NCI-H1694 treated with DMSO at 0.1 percent for 48 hours (cell line): ENCODE results near the gene COL5A1.

ENCODE experiments used
- DNase-seq: peaks from one replicate; lab custom pipeline; 2025; lab: John Stamatoyannopoulos, UW

COL5A1 gene

DNA sequence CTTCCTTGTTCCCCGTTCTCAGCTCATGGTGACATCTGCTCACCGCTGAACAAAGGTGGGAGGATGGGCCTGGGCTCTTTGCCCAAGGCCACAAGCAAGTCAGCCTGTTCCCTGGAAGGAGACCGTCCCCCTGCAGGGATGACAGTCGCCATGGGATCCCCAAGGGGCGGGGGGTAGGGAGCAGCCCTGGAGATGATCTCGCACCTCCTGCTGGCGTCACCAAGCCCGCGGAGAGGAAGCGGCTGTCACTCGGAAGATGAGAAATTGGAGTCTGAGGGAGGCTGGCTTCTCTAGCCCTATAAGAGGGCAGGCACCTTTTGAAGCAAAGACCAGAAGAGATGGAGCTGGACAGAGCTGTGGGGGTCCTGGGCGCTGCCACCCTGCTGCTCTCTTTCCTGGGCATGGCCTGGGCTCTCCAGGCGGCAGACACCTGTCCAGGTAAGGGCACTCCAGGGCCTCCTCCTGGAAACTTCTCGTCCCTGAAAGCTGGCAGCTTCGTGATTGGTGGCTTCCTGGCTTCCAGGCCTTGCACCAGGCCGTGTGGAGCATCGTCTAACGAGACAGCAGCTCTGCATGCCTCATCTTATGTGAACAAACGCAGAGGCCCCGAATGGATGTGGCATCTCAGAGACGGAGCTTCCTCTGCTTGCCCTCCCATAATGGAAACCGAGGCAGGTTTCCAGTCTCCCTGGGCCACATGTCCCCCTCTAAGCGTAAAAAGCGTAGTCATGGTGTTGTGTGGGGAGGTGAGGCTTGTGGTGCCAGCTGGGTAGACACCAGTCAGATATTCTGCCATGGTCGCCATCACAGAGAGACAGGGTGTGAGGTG lies 239.1 kb downstream of the COL5A1 start, which contains the start of gene FCN2:
Gene FCN2, plus strand, starts transcription at position 327 of the 829 bp plus-strand sequence. Its CDS starts 12 bp downstream, at position 339.
- DNase-seq = peak; percentile 18

DNA sequence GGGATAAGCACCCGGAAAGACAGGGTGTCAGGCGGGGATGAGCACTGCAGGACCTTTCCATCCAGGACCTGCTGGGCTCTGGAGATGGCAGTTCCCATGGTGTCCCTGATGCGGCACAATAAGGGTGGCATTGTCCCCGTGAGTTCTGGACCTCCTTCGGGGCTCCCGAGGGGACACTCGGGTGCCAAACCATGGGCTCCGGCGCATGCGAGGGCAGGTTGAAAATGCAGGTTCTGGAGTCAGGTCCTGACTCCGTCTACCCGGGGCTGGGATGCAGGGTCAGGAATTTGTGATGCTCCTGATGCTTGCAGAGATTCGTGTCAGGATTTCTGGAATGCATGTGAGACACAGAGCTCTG lies 239.7 kb downstream of the COL5A1 start:
- DNase-seq = no peak

DNA sequence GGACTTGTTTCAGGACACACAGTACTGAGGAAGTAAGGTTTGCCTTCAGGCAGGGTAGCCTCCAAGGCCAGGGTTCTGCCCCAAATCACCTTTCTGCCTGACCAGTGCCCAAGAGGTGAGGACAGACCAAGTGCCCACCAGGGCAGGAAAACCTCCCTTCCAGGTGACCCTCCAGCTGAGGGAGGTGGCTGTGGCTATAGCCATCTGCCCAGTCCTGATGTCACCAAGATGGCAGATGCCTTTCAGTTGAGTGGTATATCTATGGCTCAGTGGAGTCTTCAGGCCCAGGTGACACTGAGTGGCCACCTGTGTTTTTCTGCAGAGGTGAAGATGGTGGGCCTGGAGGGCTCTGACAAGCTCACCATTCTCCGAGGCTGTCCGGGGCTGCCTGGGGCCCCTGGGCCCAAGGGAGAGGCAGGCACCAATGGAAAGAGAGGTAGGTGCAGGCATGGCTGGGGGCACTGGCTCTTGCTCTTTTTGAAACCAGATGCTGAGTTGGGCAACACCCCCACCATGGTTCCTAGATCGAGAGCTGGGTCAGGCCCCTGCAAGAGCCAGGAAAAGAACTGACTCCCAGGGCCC lies 240.7 kb downstream of the COL5A1 start:
- no peak for DNase-seq

DNA sequence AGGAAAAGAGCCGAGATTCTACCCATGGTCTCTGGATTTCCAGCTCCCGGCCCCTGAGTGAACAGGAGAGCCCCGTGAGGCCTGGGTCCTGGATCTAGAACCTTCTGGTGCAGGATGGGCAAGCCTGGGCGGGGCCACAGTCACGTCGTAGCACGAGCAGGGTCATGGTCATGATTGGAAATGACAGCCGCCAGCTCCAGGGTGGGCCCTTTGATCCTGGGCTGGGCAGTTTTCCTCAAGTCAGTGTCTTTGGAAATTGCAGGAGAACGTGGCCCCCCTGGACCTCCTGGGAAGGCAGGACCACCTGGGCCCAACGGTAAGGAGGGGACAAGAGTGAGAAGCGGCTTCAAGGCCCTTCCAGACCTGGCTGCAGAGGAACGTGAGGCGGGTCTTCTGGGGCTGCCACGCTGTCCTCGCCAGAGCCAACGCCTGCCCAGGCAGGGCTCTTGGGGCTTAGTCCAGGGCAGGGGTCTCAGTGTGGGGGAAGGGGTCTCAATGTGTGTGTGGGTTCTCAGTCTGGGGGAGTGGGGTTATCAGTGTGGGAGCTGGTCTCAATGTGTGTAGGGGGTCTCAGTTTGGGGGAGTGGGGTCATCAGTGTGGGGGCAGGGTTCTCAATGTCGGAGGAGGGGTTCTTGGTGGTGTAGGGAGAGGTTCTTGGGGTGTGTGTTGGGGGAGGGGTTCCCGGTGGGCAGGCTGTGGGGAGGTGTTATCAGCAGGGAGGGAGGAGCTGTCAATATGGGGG lies 241.6 kb downstream of the COL5A1 start:
- DNase-seq = no peak

DNA sequence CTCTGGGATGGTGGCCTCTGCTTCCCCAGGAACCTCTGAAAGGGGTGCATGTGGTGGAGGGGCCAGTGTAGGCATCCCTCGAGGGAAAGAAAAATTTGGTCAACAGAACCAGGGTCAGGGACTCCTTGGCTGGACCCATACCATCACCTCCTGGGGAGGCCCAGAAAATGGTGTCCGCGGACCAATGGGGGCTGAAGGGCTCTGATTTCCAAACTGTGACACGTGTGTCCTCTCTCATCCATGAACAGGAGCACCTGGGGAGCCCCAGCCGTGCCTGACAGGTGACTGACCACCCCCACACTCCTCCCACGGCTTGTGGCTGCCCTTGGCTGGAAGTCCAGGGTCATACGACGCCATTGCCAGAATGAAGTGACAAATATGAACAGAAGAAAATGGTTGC lies 242.9 kb downstream of the COL5A1 start:
- no peak for DNase-seq

DNA sequence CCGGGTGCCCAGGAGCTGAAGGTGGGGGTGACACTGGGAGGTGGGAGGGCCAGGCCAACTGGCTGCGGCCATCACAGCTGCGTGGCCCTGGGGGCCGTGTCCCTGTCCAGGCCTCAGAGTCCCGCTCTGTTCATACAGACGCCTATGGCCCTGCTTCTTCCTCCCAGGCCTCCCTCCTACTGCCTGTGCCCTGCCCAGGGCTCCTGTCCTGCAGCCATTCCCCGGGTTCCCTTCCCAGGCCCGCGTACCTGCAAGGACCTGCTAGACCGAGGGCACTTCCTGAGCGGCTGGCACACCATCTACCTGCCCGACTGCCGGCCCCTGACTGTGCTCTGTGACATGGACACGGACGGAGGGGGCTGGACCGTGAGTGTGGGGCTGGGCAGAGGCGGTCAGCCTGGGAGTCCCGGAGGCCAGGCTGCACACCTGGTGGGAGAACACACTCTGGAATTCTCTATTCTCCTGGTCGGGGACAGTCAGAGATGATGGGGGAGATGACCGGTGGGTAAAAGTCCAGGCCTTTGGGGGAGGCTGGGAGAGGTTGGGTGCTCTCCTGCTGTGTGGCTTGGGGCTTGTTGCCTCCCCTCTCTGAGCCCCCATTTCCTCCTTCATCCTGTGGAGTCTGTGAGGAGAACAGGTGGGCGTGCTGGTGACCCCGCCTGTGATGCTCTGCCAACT lies 243.5 kb downstream of the COL5A1 start:
- no peak for DNase-seq

DNA sequence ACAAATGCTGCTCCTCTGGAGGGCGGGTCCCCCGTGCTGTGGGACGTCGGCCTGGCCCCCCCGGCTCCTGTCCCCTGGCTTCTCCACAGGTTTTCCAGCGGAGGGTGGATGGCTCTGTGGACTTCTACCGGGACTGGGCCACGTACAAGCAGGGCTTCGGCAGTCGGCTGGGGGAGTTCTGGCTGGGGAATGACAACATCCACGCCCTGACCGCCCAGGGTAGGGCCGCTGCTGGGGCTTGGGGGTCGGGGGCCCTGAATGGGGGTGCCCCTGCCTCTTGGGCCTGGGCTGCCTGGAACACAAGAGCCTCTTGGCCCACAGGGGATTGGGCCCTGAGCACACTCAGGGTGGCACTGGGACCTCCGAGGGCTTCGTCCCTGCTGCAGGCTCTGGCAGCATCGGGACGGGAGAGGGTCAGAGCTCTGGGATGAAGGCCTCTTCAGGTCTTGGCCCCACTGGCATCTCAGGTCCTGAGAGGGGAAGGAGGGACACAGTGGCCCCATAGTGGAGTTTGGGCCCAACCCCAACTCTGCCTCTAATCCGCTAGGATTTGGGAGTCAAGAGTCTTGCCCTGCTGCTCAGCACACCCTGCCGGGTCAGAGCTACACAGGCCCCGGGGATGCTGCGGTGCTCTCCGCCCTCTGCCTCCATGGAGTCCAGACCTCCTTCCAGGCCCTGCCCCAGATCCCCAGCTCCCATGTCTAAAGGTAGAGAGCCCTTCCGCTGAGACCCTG lies 244.2 kb downstream of the COL5A1 start:
- no peak for DNase-seq

DNA sequence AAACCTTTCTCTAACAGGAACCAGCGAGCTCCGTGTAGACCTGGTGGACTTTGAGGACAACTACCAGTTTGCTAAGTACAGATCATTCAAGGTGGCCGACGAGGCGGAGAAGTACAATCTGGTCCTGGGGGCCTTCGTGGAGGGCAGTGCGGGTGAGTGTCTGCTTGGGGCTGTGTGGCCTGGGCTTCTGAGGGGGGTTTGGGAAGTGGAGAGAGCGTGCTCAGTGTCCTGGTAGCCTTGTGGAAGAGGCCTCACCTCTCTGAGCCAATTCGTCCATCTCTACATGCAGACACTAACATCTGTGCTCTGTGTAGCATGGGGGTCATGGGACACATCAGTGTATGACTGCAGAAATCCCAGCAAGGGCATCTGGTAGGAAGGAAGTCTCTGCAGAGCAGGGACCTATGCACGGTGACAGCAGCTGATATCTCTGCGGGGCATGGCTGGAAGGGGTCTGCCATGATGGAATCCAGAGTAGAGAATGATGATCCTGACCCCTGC lies 244.9 kb downstream of the COL5A1 start:
- DNase-seq = no peak

DNA sequence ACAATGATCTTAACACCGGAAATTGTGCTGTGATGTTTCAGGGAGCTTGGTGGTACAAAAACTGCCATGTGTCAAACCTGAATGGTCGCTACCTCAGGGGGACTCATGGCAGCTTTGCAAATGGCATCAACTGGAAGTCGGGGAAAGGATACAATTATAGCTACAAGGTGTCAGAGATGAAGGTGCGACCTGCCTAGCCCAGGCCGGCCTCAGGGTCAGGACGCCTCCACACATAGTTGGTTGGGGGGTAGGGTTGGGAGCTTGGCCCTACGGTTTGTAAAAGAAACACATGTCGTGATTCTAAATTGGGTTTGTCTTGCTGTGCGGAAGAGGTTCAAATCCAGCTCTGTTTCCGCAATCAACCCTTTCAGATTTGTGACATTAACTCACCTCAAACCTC lies 245.6 kb downstream of the COL5A1 start:
- no peak for DNase-seq

DNA sequence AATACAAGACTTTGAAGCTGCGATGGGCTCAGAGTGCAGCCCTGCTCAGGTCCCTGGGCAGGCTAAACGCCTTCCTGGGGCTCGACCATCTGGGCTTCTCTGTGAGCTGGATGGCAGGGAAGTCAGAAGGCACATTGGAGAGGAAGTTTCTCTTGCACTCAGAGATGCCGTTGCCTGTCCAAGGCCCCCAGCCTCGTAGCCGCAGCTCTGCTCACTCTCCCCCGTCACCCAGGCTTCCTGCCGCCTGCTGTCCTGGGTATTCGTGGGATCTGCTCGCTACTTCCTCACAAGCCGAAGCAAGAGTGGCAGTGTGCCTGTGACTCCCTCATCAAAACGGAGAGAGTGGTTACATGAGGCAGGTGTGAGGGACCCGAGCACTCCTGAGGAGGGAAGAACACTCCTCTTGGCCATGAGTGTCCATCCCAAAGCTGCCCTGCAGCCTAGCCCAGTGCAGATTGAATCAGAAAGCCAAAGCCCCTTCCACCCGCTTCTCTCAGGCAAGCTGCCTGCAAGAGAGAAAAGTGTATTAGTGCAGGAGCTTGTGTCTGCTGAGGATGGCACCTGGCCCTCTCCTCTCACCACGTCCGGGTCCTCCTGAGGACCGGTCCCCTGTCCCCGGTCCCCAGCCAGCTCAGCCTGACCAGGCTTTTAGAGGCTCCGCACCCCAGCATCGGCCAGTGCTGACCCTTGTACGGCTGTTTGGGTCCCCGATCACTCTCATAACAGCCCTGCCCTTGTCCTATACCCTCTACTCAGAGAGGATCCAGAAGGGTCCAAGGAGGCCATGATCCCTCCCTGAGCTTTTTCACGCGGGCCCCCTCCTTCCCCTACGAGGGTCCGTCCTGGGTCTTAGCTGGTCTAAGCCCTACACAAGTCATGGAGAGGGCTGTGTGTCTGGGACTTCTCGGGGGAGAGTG lies 246.3 kb downstream of the COL5A1 start:
- no peak for DNase-seq

DNA sequence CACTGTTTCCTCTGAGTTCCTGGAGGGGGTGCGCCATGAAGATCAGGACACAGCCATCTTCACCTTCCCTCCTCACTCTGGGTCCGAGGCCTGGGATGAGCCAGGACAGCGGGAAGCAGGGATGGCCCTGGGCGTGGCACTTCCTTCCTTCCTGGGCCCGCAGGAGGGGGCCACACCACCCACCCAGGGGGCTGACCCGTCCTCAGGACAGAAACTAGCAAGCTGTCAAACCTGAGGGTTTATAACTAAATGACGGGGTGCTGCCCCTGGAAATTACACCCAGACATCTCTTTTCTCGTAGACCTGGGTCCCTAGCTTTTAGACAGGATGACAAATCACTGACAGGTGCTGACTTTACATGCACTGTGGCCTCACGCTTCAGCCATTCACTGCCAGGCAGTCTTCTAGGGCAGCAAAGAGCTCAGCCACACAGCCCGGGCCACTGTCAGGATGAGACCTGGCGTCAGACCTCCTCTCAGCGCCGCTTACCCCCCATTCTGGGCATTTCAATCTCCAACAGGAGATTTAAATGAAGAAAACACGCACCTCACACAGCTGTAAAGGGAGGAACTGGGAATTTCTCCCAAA lies 247.1 kb downstream of the COL5A1 start:
- DNase-seq = no peak

DNA sequence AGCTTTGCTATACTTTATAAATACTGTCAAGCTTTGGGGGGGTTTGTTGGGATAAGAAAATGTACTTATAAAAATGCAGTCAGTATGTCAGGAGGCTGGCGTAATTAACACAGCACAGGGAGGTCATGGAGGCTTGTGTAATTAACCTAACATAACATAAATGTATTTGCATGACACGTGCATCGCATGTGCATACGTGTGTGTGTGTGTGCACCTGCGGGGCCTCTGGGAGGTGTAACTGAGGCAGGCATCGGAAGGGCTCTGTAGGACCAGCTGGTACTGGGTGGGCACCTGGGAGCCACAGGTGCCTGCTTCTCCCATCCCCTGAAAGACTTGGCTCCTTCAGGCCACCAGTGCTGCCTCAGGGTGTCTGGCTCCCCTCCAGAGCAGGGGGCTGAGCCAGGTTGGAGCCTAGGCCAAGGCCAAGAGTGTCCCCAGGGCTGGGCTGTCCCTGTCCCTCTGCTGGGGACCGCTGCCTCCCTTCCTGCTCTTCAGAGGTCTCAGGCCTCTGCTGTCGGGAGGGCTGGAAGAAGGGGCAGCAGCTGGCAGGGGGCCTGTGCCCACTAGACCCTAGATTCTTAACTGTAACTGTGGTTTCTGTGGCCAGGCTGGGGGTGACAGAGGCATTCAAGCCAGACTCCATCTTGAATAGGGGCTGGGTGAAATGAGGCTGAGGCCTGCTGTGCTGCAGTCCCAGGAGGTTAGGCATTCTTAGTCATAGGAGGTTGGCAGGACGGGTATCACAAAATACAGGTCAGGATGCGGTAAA lies 248.0 kb downstream of the COL5A1 start:
- DNase-seq = no peak

DNA sequence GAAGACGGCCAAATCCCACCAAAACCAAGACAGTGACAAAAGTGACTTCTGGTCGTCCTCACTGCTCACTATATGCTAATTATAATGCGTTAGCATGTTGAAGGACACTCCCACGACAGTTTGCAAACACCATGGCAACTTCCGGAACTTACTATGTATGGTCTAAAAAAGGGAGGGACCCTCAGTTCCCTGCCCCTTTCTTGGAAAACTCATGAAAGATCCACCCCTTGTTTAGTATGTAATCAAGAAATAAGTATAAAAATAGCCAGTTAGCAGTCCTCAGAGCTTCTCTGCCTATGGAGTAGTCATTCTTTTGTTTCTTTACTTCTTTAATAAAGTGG lies 248.5 kb downstream of the COL5A1 start:
- no peak for DNase-seq

DNA sequence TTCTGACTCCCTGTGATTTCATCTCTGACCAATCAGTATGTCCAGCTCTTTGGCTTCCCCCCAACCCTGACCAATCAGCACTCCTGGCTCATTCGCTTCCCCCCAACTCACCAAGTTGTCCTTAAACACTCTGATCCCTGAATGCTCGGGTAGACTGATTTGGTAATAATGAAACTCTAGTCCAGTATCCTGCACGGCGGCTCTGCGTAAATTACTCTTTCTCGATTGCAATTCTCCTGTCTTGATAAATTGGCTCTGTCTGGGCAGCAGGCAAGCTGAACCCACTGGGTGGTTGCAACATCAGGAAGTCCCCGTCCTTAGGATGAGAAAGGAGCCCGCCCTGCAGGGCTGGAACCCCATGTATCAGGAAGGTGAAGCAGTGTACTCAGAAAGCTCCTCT lies 249.4 kb downstream of the COL5A1 start:
- DNase-seq = no peak

DNA sequence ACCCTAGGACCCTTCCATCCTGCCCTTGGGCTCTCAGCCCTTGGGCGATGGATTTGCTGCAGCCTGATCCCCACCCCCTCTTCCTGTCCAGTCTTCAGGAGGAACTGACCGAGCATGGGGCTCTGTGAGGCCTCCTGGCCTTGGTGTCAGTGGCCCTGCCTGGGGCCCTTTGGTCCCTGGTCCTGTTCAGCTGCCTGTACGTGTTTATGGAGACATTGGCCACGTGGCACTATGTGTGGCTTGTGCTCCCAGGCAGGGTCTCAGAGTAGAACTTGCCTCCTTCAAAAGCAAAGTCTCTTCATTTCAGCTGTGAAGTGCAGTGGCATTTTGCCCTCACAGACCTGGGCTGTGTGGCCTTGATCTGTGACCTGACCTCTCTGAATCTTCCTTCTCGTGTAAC lies 250.1 kb downstream of the COL5A1 start:
- no peak for DNase-seq

DNA sequence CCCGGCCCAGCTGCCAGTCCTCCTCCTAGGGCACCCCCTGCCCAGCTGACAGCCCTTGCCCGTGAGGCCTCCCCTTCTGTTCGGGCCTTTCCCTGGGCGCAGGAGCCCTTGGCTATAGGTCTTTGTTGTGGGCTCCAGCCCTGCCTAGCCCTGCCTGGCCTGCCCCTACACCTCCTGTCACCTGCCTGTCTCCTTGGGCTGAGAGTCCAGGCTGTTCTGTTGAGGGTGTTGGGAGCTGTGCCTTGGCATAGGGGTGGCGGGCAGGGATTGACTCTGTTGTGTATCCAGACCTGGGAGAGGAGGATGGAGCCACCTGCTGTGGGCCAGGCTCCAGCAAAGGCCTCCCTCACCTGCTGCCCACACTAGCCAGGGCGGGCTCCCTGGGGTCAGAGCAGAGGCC lies 250.6 kb downstream of the COL5A1 start:
- no peak for DNase-seq

DNA sequence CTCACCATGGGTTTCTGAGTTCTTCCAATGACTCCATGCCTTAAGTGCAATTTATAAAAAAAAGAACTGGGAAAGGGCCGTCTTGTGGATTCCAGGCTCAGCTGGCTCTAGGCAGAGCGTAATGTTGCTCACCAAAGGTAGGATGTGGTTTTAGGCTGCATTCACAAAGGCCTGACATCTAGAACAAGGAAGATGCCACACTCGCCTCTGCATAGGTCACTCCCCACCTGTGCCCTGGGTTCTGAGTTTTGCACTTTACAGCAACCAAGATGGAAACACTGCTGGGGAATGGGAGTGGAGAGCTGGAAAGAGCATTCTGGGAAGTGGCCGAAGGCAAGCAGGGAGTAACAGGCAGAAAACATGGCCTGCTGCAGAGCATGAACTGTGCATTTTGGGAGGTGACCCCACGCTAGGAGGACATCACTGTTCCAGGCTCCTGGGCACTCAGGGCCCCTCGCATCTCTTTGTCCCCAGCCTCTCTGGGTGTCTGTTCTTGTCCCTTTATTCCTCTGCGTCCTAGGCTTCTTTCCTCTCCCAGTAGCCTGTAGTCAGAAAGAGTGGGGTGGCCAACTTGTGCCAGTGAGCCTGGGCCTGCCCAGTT lies 251.3 kb downstream of the COL5A1 start:
- no peak for DNase-seq
